LNCAP (cell line): ENCODE measurements around the gene PRXL2B.

ENCODE experiments used
- CTCF ChIP-seq: fragments of 450-650 bp; IDR thresholded peaks from 2 replicates; pipeline ENCODE4 v1.5.1; 2017; ENCODE audit warnings: mild to moderate bottlenecking

The PRXL2B gene

GRCh38 chr1:2556678-2557481, 29.7 kb upstream of the PRXL2B start:
- TF ChIP-seq CTCF = no peak

- TF ChIP-seq CTCF = no peak
Measured at GRCh38 chr1:2557482-2558400, 28.8 kb upstream of the PRXL2B start.

GRCh38 chr1:2558420-2558819, 28.2 kb upstream of the PRXL2B start:
- TF ChIP-seq CTCF = no peak

- no peak for TF ChIP-seq CTCF
Measured at GRCh38 chr1:2558861-2559260, 27.7 kb upstream of the PRXL2B start.

- TF ChIP-seq CTCF = no peak
Measured at GRCh38 chr1:2559509-2560298, 26.9 kb upstream of the PRXL2B start.

GRCh38 chr1:2560299-2561073, 26.1 kb upstream of the PRXL2B start:
- no peak for TF ChIP-seq CTCF
